Measurements from ENCODE around the gene ZNF654. TPM values are rescaled to one million over a fixed set of nuclear protein-coding genes. Genes with fewer than 3 reads are reported as not detected.

Gene ZNF654
- total and polyA plus RNA-seq, 10 of the 15 experiments (the other 5 are each of a cell fraction or from before 2014, with no cell fraction given) = 2.7 to 14.2 (median 10.0) TPM

DNA sequence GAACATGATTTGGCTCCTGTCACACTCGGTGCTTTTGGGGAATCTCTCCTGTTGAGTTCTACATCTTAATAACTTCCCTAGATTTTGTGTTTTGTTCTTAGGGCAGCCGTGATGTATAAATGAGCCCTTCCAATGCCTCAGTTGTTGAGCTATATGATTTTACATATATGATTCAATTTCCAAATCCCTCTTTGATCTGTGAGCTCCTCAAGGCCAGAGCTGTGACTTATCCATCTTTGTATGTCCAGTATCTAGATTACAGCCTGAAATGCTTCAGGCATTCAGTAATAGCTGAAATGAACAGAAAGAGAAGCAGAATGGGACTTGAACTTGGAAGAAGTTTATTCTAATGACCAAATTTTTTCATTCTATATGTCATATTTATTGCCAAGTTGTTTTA lies 26.8 kb upstream of the ZNF654 start (continued):
- no peak for TF ChIP-seq CUX1 (IDR thresholded peaks at IDR 0.05; ENCODE audit: insufficient replicate concordance, low read depth, low read length)

- 100% methylated on average over 2 of the region's 2 CpGs for WGBS (ENCODE audit: insufficient coverage, insufficient replicate concordance, low lambda C conversion rate, missing lambda C conversion rate)
- ChIA-PET SMC1A (ENCODE audit: uncharacterized antibody, unreplicated experiment) (interaction anchor here (1.3 to 2.4 kb wide), 6 partner anchors 21 to 118 kb away, joined by 3 to 8 read pairs (median 6); no protein-coding TSS in a partner anchor), POLR2A (interaction anchor here (0.9 to 1.5 kb wide), 2 partner anchors 13 to 118 kb away, joined by 3 read pairs; no protein-coding TSS in a partner anchor), CTCF (interaction anchor here (0.9 to 2.7 kb wide), 5 partner anchors 20 to 772 kb away, joined by 3 to 20 read pairs (median 8); no protein-coding TSS in a partner anchor), RAD21 (ENCODE audit: unreplicated experiment) (interaction anchor here (1.4 to 1.5 kb wide), 2 partner anchors 10 to 30 kb away, joined by 3 read pairs; no protein-coding TSS in a partner anchor)
- Histone ChIP-seq H3K27ac (ENCODE audit: control insufficient read depth, insufficient read depth) (no peak overlapping the region), H3K9ac (ENCODE audit: control insufficient read depth, insufficient read depth, low read length) (no peak overlapping the region), H2AFZ (ENCODE audit: control insufficient read depth, low read depth, low read length) (peak overlapping the region; percentile 39), H3K4me3 (no peak overlapping the region), H3K27me3 (replicated peaks in 1 of 2; ENCODE audit: control insufficient read depth in 2 of 2, insufficient read depth in 2 of 2, low read length in 1 of 2) (no peaks in the 10 kb centered on the region), H3K79me2 (ENCODE audit: control insufficient read depth, insufficient read depth, low read length) (no peaks in the 10 kb centered on the region), H4K20me1 (ENCODE audit: control insufficient read depth, insufficient read depth) (no peaks in the 10 kb centered on the region), H3K36me3 (ENCODE audit: control insufficient read depth in 2 of 2, insufficient read depth in 2 of 2, low read length in 1 of 2) (no peaks in the 10 kb centered on the region), H3K4me1 (ENCODE audit: control insufficient read depth, insufficient read depth, low read length) (no peaks in the 10 kb centered on the region), H3K9me3 (replicated peaks; ENCODE audit: control insufficient read depth, insufficient read depth, low read length) (no peaks in the 10 kb centered on the region), H3K4me2 (ENCODE audit: control insufficient read depth, insufficient read depth) (no peak overlapping the region)
- no peak for ATAC-seq
- in situ Hi-C loops (cut with MboI) (no loop called here), intact Hi-C loops (cut with micrococcal nuclease; ENCODE audit: unreplicated experiment) (no loop called here)
- DNase-seq (ENCODE audit: low read depth, low spot score) = no peak
- no TSS peak for BruUV-seq (replicated peaks)
- FAIRE-seq = no peak
- TF ChIP-seq TARDBP (IDR thresholded peaks at IDR 0.05; ENCODE audit: borderline replicate concordance) (no peak), MLLT1 (IDR thresholded peaks at IDR 0.05) (no peak), E2F8 (IDR thresholded peaks at IDR 0.05; ENCODE audit: low read depth, partially characterized antibody) (no peak), USF2 (IDR thresholded peaks at IDR 0.05; ENCODE audit: borderline replicate concordance, low read depth, low read length) (no peak), MXI1 (IDR thresholded peaks at IDR 0.05; ENCODE audit: low read depth, low read length) (no peak)
- TF ChIP-seq, protein P1, sequence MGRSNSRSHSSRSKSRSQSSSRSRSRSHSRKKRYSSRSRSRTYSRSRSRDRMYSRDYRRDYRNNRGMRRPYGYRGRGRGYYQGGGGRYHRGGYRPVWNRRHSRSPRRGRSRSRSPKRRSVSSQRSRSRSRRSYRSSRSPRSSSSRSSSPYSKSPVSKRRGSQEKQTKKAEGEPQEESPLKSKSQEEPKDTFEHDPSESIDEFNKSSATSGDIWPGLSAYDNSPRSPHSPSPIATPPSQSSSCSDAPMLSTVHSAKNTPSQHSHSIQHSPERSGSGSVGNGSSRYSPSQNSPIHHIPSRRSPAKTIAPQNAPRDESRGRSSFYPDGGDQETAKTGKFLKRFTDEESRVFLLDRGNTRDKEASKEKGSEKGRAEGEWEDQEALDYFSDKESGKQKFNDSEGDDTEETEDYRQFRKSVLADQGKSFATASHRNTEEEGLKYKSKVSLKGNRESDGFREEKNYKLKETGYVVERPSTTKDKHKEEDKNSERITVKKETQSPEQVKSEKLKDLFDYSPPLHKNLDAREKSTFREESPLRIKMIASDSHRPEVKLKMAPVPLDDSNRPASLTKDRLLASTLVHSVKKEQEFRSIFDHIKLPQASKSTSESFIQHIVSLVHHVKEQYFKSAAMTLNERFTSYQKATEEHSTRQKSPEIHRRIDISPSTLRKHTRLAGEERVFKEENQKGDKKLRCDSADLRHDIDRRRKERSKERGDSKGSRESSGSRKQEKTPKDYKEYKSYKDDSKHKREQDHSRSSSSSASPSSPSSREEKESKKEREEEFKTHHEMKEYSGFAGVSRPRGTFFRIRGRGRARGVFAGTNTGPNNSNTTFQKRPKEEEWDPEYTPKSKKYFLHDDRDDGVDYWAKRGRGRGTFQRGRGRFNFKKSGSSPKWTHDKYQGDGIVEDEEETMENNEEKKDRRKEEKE (IDR thresholded peaks at IDR 0.05) = no peak
These were observed 26.0 kb upstream of the ZNF654 start for GRCh38 chr3:88033079-88033478.
